Parathyroid adenoma (tissue), 2 donors: ENCODE results near the gene GRK1.

Experiments used
- H2AFZ ChIP-seq: fragments of 300-600 bp; sonication (generic); one replicate; pipeline ENCODE4 v1.7.0; 2017; ENCODE audit warnings: antibody characterized with exemption, mild to moderate bottlenecking
- H3K27ac ChIP-seq: fragments of 300-600 bp; sonication (generic); one replicate; pipeline ENCODE4 v1.7.0; 2017
- H3K27me3 ChIP-seq: fragments of 300-600 bp; sonication (generic); one replicate; pipeline ENCODE4 v1.7.0; 2017; ENCODE audit warnings: low read length; ENCODE audit not compliant: control insufficient read depth, insufficient read depth
- H3K36me3 ChIP-seq: fragments of 300-600 bp; sonication (generic); one replicate; pipeline ENCODE4 v1.7.0; 2017; ENCODE audit warnings: low read length; ENCODE audit not compliant: control insufficient read depth, insufficient read depth
- H3K4me1 ChIP-seq: fragments of 300-600 bp; sonication (generic); one replicate; pipeline ENCODE4 v1.7.0; 2017; ENCODE audit warnings: control low read depth
- H3K4me2 ChIP-seq: fragments of 300-600 bp; sonication (generic); one replicate; pipeline ENCODE4 v1.7.0; 2017; ENCODE audit warnings: low read length
- H3K4me3 ChIP-seq: fragments of 300-600 bp; sonication (generic); one replicate; pipeline ENCODE4 v1.7.0; 2017; ENCODE audit warnings: low read depth, low read length
- H3K79me2 ChIP-seq: fragments of 300-600 bp; sonication (generic); one replicate; pipeline ENCODE4 v1.7.0; 2017; ENCODE audit warnings: control low read depth
- H3K9ac ChIP-seq: fragments of 300-600 bp; sonication (generic); one replicate; pipeline ENCODE4 v1.7.0; 2017; ENCODE audit warnings: mild to moderate bottlenecking
- H3K9me3 ChIP-seq: fragments of 300-600 bp; sonication (generic); one replicate; pipeline ENCODE4 v1.7.0; 2017; ENCODE audit warnings: low read length; ENCODE audit not compliant: control insufficient read depth
- CTCF ChIP-seq: fragments of 300-600 bp; sonication (generic); IDR thresholded peaks from one replicate; pipeline ENCODE4 v1.7.0; 2017; ENCODE audit warnings: antibody characterized with exemption, mild to moderate bottlenecking
- donor health status: primary hyperparathyroidism.

The GRK1 gene

GRCh38 chr13:113783966-113784644, 117.1 kb downstream of the GRK1 start:
- Histone ChIP-seq H3K9me3 (no peaks in the 10 kb centered on the region), H3K27ac (no peak overlapping the region), H3K36me3 (no peaks in the 10 kb centered on the region), H3K4me2 (no peak overlapping the region), H3K4me3 (no peak overlapping the region), H3K27me3 (no peaks in the 10 kb centered on the region), H3K4me1 (no peaks in the 10 kb centered on the region), H3K79me2 (no peaks in the 10 kb centered on the region), H3K9ac (no peak overlapping the region), H2AFZ (no peak overlapping the region)
- TF ChIP-seq CTCF = no peak

- Histone ChIP-seq H3K4me3 (no peak overlapping the region), H3K27me3 (no peaks in the 10 kb centered on the region), H3K36me3 (no peaks in the 10 kb centered on the region), H3K4me2 (no peak overlapping the region), H3K4me1 (no peaks in the 10 kb centered on the region), H3K9me3 (no peaks in the 10 kb centered on the region), H3K9ac (no peak overlapping the region), H3K27ac (no peak overlapping the region), H3K79me2 (no peaks in the 10 kb centered on the region), H2AFZ (no peak overlapping the region)
- no peak for TF ChIP-seq CTCF
Observed at GRCh38 chr13:113784645-113785024, 117.6 kb downstream of the GRK1 start.

GRCh38 chr13:113785051-113786010, 118.3 kb downstream of the GRK1 start:
- H3K4me2 ChIP-seq = no peak overlapping the region
- no peak overlapping the region for H2AFZ ChIP-seq
- no peaks in the 10 kb centered on the region for H3K4me1 ChIP-seq
- no peak overlapping the region for H3K9ac ChIP-seq
- no peak overlapping the region for H3K27ac ChIP-seq
- H3K79me2 ChIP-seq = no peaks in the 10 kb centered on the region
- H3K9me3 ChIP-seq = no peaks in the 10 kb centered on the region
- H3K27me3 ChIP-seq = no peaks in the 10 kb centered on the region
- TF ChIP-seq CTCF = no peak
- H3K36me3 ChIP-seq = no peaks in the 10 kb centered on the region
- H3K4me3 ChIP-seq = no peak overlapping the region

- no peak for TF ChIP-seq CTCF
- H3K9me3 ChIP-seq = no peaks in the 10 kb centered on the region
- H3K27me3 ChIP-seq = no peaks in the 10 kb centered on the region
- no peak overlapping the region for H3K27ac ChIP-seq
- H3K79me2 ChIP-seq = no peaks in the 10 kb centered on the region
- no peaks in the 10 kb centered on the region for H3K36me3 ChIP-seq
- H3K4me3 ChIP-seq = no peak overlapping the region
- H2AFZ ChIP-seq = no peak overlapping the region
- no peaks in the 10 kb centered on the region for H3K4me1 ChIP-seq
- no peak overlapping the region for H3K9ac ChIP-seq
- no peak overlapping the region for H3K4me2 ChIP-seq
Observed at GRCh38 chr13:113786262-113786841, 119.3 kb downstream of the GRK1 start.
